Neutrophil (primary cell): ENCODE measurements around the gene ANP32A.
A peak's percentile ranks its signal among the peaks of the same experiment; 100 is the strongest.

Source experiments
- H3K27ac ChIP-seq: fragments of 200-600 bp; sonication (generic); 2 replicates; pipeline ENCODE4 v1.5.1; 2016; ENCODE audit warnings: mild to moderate bottlenecking, moderate library complexity
- H3K27me3 ChIP-seq: fragments of 200-600 bp; sonication (generic); 2 replicates; pipeline ENCODE4 v1.6.0; 2016; ENCODE audit warnings: mild to moderate bottlenecking
- H3K36me3 ChIP-seq: fragments of 200-600 bp; sonication (generic); 2 replicates; pipeline ENCODE4 v1.5.1; 2017
- H3K4me1 ChIP-seq, 2 experiments: fragments of 200-600 bp in 1 of 2; sonication (generic) in 1 of 2; 1 replicate in 1 of 2; 2 replicates in 1 of 2; pipeline versions ENCODE4 v1.5.1 to v1.6.1; 2013 to 2016; ENCODE audit warnings: low read depth in 1 of 2, low read length in 1 of 2, mild to moderate bottlenecking in 1 of 2, moderate library complexity in 1 of 2; ENCODE audit not compliant: control insufficient read depth in 1 of 2, insufficient read depth in 1 of 2
- H3K4me3 ChIP-seq, 2 experiments: fragments of 200-600 bp in 1 of 2; sonication (generic) in 1 of 2; 1 replicate in 1 of 2; 2 replicates in 1 of 2; pipeline ENCODE4 v1.5.1; 2013 to 2016; ENCODE audit warnings: low read depth in 1 of 2, low read length in 1 of 2, mild to moderate bottlenecking in 1 of 2, moderate library complexity in 1 of 2
- H3K9me3 ChIP-seq: fragments of 200-600 bp; sonication (generic); 2 replicates; pipeline ENCODE4 v1.5.1; 2016
- TF ChIP-seq, protein P1 (sequence below): fragments of 200-600 bp; sonication (generic); IDR thresholded peaks from 2 replicates; pipeline ENCODE4 v1.5.1; 2016; ENCODE audit warnings: antibody characterized with exemption

ANP32A gene

DNA sequence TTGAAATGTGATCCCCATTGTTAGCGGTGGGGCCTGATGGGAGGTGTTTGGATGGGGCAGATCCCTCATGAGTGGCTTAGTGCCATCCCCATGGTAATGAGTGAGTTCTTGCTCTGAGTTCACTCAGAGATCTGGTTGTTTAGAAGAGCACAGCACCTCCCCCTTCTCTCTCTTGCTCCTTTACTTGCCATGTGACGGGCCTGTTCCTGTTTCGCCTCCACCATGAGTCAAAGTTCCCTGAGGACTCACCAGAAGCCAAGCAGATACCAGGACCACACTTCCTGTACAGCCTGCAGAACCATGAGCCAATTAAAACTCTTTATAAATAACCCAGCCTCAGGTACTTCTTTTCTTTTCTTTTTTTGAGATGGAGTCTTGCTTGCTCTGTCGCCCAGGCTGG, 46.6 kb downstream of the ANP32A start:
- Histone ChIP-seq H3K36me3 (peaks cover 18% of the 10 kb centered on the region), H3K27me3 (no peaks in the 10 kb centered on the region), H3K27ac (no peak overlapping the region), H3K9me3 (no peaks in the 10 kb centered on the region), H3K4me3 (no peak overlapping the region), H3K4me1 (peaks cover 32 to 40% of the 10 kb centered on the region in 2 experiments)
- TF ChIP-seq, protein P1, sequence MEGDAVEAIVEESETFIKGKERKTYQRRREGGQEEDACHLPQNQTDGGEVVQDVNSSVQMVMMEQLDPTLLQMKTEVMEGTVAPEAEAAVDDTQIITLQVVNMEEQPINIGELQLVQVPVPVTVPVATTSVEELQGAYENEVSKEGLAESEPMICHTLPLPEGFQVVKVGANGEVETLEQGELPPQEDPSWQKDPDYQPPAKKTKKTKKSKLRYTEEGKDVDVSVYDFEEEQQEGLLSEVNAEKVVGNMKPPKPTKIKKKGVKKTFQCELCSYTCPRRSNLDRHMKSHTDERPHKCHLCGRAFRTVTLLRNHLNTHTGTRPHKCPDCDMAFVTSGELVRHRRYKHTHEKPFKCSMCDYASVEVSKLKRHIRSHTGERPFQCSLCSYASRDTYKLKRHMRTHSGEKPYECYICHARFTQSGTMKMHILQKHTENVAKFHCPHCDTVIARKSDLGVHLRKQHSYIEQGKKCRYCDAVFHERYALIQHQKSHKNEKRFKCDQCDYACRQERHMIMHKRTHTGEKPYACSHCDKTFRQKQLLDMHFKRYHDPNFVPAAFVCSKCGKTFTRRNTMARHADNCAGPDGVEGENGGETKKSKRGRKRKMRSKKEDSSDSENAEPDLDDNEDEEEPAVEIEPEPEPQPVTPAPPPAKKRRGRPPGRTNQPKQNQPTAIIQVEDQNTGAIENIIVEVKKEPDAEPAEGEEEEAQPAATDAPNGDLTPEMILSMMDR = no peak

DNA sequence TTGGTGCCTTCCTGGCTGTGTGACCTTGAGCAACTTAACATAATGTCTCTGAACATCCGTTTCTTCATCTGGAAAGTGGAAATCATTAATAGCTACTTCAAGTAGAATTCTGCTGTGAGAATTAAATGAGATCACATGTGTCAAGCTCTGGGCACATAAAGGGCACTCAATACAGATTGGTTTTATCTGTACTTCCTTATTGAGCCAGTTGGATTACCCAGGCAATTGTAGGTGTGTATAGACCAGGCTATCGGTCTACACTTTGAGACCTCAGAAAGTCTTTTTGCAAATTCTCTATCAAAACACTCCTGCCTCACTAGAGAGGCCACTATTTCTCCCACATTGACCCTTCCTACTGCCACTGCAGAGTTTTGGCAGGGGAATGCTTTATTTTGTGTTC, 47.7 kb downstream of the ANP32A start:
- Histone ChIP-seq H3K27ac (peak overlapping the region; percentile 46), H3K36me3 (peaks cover 8% of the 10 kb centered on the region), H3K27me3 (no peaks in the 10 kb centered on the region), H3K9me3 (no peaks in the 10 kb centered on the region), H3K4me3 (no peak overlapping the region), H3K4me1 (peaks cover 28 to 35% of the 10 kb centered on the region in 2 experiments)
- TF ChIP-seq, protein P1 = no peak

DNA sequence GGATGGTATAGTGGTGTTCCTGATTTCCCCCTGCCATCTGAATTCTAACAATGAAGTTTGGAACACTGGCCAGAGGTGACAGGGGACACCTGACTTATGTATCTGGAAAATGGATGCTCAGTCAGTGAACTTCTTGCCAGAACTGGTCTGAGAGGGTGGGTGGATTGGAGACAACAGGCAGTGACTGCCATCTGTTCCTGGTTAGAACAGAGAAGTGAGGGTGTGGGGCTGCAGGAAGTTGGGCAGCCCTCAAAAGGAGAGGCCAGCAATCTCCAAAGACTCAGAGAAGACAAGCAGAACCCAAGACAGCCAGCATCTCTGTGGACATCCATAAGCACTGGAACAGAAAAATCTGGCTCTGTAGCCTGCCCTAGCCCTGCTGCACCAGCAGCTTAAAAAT, 50.5 kb downstream of the ANP32A start:
- Histone ChIP-seq H3K27me3 (no peaks in the 10 kb centered on the region), H3K4me3 (no peak overlapping the region), H3K4me1 (peaks cover 5 to 13% of the 10 kb centered on the region in 2 experiments), H3K36me3 (no peaks in the 10 kb centered on the region), H3K9me3 (no peaks in the 10 kb centered on the region), H3K27ac (no peak overlapping the region)
- TF ChIP-seq, protein P1 = no peak

DNA sequence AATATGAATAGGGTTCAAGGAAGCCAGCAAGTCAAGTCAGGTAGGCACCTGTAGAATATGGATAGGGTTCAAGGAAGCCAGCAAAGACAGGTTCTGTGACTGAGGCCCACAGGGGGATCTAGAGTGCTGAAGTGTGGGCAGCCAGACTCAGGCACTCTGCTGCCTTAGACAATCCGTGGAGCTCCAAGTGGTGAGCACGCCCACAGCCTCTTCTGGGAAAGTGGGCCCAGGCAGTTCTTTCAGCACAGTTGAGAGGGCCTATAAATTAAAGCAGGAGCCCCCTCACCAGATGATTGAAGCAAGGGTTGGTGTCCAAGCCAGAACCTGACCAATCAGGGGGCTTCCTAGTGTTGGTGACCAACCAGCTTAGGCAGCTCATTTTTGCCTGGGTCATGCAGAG, 51.0 kb downstream of the ANP32A start:
- Histone ChIP-seq H3K27me3 (no peaks in the 10 kb centered on the region), H3K36me3 (no peaks in the 10 kb centered on the region), H3K9me3 (no peaks in the 10 kb centered on the region), H3K27ac (no peak overlapping the region), H3K4me3 (no peak overlapping the region), H3K4me1 (peaks cover 5 to 8% of the 10 kb centered on the region in 2 experiments)
- TF ChIP-seq, protein P1 = no peak

DNA sequence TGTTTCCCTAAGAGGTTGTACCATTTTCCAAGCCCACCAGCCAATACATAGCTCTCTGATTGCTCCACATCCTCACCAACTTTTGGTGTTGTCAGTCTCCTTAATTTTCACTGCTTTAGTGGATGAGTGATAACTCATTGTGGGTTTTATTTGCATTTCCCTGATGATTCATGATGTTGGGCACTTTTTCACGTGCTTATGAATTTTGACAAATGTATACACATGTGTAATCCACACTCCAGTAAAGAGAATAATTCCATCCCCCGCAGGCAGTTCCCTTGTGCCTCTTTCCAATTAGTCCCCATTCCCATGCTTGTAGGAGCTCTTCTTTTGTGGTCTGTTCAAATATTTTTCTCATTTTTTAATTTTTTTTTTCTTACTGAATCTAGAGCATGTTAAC, 52.4 kb downstream of the ANP32A start:
- Histone ChIP-seq H3K27ac (no peak overlapping the region), H3K27me3 (no peaks in the 10 kb centered on the region)
- TF ChIP-seq, protein P1 = no peak

DNA sequence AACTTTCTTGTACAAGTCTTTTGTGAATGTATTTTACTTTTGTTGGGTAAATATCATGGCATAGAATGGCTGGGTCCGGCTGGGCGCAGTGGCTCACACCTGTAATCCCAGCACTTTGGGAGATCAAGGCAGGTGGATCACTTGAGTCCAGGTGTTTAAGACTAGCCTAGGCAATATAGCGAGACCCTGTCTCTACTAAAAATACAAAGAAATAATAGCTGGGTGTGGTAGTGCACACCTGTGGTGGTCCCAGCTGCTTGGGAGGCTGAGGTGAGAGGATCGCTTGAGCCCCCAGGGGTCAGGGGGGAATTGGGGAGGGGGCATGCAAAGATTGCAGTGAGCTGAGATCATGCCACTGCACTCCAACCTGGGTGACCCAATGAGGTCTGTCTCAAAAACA, 52.9 kb downstream of the ANP32A start:
- Histone ChIP-seq H3K27ac (no peak overlapping the region), H3K36me3 (no peaks in the 10 kb centered on the region), H3K9me3 (no peaks in the 10 kb centered on the region), H3K4me1 (peaks cover 5 to 8% of the 10 kb centered on the region in 2 experiments), H3K4me3 (no peak overlapping the region), H3K27me3 (no peaks in the 10 kb centered on the region)
- TF ChIP-seq, protein P1 = no peak

More for the DNA sequence above, 52.4 kb downstream of the ANP32A start:
- H3K9me3 ChIP-seq = no peaks in the 10 kb centered on the region
- H3K36me3 ChIP-seq = no peaks in the 10 kb centered on the region
- peaks cover 5 to 8% of the 10 kb centered on the region in 2 experiments for H3K4me1 ChIP-seq
- no peak overlapping the region for H3K4me3 ChIP-seq
